Measurements from ENCODE around the gene KCTD5.

GRCh38 chr16:2742323-2743006 lies 60.1 kb downstream of the KCTD5 start:
- TF ChIP-seq ZBTB1 (tag by site-specific recombination; IDR thresholded peaks at IDR 0.05) (no peak), ZSCAN30 (tag by site-specific recombination; IDR thresholded peaks at IDR 0.05) (no peak), ZNF18 (tag by site-specific recombination; IDR thresholded peaks at IDR 0.05) (no peak), ZNF175 (tag by site-specific recombination; IDR thresholded peaks at IDR 0.05) (no peak), CTCF (tag by site-specific recombination; IDR thresholded peaks at IDR 0.05) (no peak)
